Motor neuron (in vitro differentiated cells): ENCODE data around the gene CYLD. TPM values are rescaled to one million over a fixed set of nuclear protein-coding genes. Genes with fewer than 3 reads are reported as not detected.

Experiments
- ATAC-seq, 8 experiments: fragments of 200-7000 bp; cut with Tn5 transposase; replicated peaks in 6 of 8; 2 replicates each; pipeline ENCODE4 v1.8.0; 2021; ENCODE audit warnings: mild to moderate bottlenecking in 8 of 8, moderate library complexity in 8 of 8
- H3K27ac ChIP-seq, 2 donors: fragments of 250-450 bp; sonication (Bioruptor Pico); 2 replicates each; pipeline ENCODE4 v1.9.0; 2021; ENCODE audit warnings: antibody characterized with exemption in 2 of 2, mild to moderate bottlenecking in 2 of 2, moderate library complexity in 1 of 2
- H3K4me1 ChIP-seq, 2 donors: fragments of 250-450 bp; sonication (Bioruptor Pico); replicated peaks in 1 of 2; 2 replicates each; pipeline ENCODE4 v1.6.1; 2021; ENCODE audit warnings: antibody characterized with exemption in 2 of 2, mild to moderate bottlenecking in 2 of 2, moderate library complexity in 1 of 2
- H3K4me3 ChIP-seq, 5 donors: fragments of 250-450 bp; sonication (Bioruptor Pico); 2 replicates each; pipeline ENCODE4 v1.9.0; 2021; ENCODE audit warnings: antibody characterized with exemption in 5 of 5, mild to moderate bottlenecking in 5 of 5, moderate library complexity in 4 of 5
- WGBS, 10 experiments: fragments of 450-650 bp; shearing (Covaris generic); methylation state at CpG; one replicate each; pipeline ENCODE4 v1.0.0; 2022; 5-methylcytosine and 5-hydroxymethylcytosine counted together
- in situ Hi-C, 9 experiments: fragments of 400-800 bp; cut with MboI; loops; one replicate each; pipeline ENCODE4 v1.15.0; 2021; ENCODE audit warnings: low sequenced_read_pairs in 9 of 9, low pct_unique_long_range_greater_than_20kb in 2 of 9; ENCODE audit not compliant: unreplicated experiment in 9 of 9
- total RNA-seq, 8 experiments: library from RNA; unstranded; fragments of 300-600 nt; gene quantifications; 2 replicates each; pipeline versions ENCODE4 v1.2.3 to v1.2.4, GENCODE V29; 2022

The CYLD gene
- total RNA-seq, 8 experiments from 2014 or later = 13.4 to 29.7 (median 21.6) TPM

DNA sequence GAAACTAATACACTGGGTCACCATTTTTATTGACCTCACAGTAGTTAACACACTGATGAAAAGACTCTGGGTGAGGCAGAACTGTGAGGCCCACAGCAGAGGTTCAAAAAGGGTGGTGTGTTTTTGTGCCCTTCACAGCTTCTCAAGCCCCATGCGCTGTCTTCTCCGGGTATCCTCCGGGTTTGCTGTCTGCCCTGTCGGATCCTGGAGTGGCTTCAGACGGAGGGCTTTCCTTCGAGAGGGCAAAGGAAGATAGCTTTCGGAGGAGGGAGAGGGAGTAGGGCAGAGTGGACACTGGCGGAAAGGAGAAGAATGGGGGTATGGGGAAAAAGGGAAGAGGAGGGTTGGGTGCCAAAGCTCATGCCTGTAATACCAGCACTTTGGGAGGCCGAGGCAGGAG lies 80.8 kb downstream of the CYLD start:
- H3K4me1 ChIP-seq = no peaks in the 10 kb centered on the region
- in situ Hi-C loops = loop anchor here in 1 of 9 experiments (25.0 kb wide), 1 partner anchor 460 kb away; the partner anchor contains the start of gene BRD7
- no peak for ATAC-seq
- WGBS, 10 experiments = 50 to 100% (median 69%) methylated on average over 3 to 9 of the region's 9 CpGs; no CpG with 5 or more reads in 3 of the 10 experiments
- H3K27ac ChIP-seq = no peak overlapping the region
- no peak overlapping the region for H3K4me3 ChIP-seq

DNA sequence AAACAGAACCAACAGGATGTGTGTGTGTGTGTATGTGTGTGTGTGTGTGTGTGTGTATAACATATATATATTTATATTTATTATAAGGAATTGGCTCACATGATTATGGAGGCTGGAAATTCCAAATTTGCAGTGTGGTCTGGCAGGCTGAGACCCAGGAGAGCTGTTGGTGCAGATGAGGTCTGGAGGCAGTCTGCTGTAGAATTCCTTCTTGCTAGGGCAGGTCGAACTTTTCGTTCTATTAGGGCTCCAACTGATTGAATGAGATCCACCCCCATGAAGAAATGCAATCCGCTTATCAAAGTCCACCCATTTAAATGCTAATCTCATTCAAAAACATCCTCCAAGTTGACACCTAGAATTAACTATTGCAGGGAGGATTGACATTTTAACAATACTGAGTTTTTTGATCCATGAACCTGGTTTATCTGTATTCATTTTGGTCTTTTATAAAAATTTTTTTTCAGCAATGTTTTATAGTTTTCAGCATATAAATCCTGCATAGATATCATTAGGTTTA lies 85.0 kb downstream of the CYLD start:
- in situ Hi-C loops = no loop called here
- Histone ChIP-seq H3K27ac (no peak overlapping the region), H3K4me1 (peaks cover 0 to 4% of the 10 kb centered on the region in 2 donors), H3K4me3 (no peak overlapping the region)
- WGBS, 10 experiments = 17 to 89% (median 70%) methylated on average over 1 to 3 of the region's 3 CpGs
- ATAC-seq = no peak

DNA sequence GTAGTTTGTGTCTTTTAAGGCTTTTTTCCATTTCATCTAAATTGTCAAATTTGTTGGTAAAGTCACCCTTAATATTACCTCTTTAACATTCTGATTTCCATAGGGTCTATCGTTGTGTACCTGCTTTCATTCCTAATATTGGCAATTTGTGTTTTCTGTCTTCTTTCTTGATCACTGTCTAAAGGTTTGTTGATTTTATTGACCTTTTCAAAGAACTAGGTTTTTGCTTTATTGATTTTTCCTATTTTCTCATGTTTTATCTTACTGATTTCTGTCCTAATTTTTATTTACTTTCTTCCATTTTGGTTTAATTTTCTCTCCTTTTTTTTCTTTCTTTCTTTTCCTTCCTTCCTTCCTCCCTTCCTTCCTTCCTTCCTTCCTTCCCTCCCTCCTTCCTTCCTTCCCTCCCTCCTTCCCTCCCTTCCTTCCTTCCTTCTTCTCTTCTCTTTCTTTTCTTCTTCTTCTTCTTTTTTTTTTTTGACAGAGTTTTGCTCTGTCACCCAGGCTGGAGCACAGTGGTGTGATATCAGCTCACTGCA lies 86.3 kb downstream of the CYLD start:
- no peak overlapping the region for H3K27ac ChIP-seq
- no peak for ATAC-seq
- H3K4me1 ChIP-seq = peaks cover 0 to 6% of the 10 kb centered on the region in 2 donors
- in situ Hi-C loops = no loop called here
- H3K4me3 ChIP-seq = no peak overlapping the region
- WGBS, 10 experiments = 22 to 100% (median 90%) methylated on average over 1 of the region's 1 CpG; no CpG with 5 or more reads in 1 of the 10 experiments

DNA sequence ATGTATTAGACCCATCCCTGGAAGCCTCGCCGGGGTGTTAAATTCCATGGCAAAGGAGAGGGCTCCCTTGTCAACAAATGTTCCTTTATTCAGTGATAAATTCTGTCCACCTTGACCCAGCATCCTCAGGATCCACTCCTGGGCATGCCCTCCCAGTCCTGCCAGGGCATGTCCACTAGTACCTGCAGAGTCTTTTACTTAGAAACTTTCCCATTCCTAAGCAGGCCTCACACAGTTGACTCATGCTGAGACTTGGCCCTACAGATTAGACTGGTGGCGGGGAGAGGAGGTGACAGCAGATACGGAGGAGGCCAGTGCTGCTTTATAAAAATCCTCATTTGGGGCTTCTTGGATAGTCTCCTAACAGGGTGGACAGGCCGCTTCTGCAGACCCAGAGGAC lies 88.8 kb downstream of the CYLD start:
- ATAC-seq = peak in 1 of 8 experiments; percentile 22
- Histone ChIP-seq H3K27ac (no peak overlapping the region), H3K4me3 (no peak overlapping the region), H3K4me1 (peaks cover 0 to 9% of the 10 kb centered on the region in 2 donors)
- 9 to 94% (median 94%) methylated on average over 2 to 5 of the region's 5 CpGs; no CpG with 5 or more reads in 7 of the 10 experiments for WGBS, 10 experiments
- in situ Hi-C loops = no loop called here

DNA sequence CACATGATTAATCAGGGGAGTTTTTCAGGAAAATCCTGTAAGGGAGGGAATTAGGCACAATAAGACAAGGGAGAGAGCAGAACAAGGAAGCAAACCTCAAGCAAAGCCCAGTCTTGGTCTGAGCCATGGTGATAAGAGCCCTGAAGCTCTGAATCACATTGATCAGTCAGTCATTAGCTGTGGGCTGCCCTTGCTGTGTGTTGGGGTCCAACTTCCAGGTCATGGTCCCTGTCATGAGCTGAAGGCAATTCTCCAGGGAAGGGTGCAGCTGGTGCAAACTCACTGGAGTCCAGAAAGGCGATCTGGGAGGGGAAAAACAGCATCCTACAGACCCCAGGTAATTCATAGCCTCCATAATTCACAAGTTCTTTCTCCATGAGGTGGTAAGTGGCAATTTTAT lies 89.9 kb downstream of the CYLD start:
- Histone ChIP-seq H3K27ac (no peak overlapping the region), H3K4me3 (no peak overlapping the region), H3K4me1 (peaks cover 7 to 17% of the 10 kb centered on the region in 2 donors)
- in situ Hi-C loops = no loop called here
- no peak for ATAC-seq
- WGBS, 10 experiments = 0 to 100% (median 77%) methylated on average over 1 of the region's 1 CpG; no CpG with 5 or more reads in 4 of the 10 experiments

DNA sequence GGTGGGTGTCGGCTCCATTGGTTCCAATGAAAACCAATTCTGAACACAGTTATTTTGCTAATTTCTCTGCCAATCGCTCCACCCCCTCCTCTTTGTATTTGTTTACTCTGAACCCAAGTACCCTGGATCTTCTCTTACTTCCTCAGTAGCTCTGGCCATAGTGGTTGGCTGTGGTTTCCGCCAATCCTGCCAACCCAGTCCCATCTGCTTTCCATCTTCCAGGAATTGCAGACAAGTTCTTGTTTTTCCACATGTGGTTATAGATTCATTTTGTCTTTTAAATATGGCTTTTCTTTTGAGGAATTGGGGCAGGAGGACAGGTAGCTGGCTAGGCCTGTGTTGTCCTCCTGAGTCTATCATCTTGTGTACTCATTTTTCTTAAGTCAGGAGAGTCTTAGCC lies 92.0 kb downstream of the CYLD start:
- no peak overlapping the region for H3K4me3 ChIP-seq
- no peak overlapping the region for H3K27ac ChIP-seq
- no peak for ATAC-seq
- H3K4me1 ChIP-seq = peaks cover 13 to 24% of the 10 kb centered on the region in 2 donors
- in situ Hi-C loops = no loop called here
- 0 to 100% (median 94%) methylated on average over 1 to 3 of the region's 3 CpGs; no CpG with 5 or more reads in 1 of the 10 experiments for WGBS, 10 experiments

DNA sequence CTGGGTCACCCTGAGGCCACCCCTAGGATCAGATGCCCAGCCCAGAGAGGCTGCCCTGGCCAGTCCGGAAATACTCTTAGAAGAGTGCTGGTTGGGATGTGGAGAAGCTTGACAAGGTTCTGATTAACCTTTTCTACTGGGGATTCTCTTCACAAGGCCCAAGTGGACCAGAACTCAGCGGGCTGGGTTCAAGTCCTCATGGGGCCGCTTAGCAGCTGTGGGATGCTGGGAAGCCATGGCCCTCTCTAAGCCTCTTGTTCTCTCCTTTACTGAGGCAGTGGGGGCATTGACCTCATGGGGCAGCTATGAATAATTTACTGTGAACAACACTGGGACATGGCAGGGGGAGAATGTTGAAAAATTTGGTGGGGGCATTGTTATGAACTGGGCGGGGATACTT lies 92.8 kb downstream of the CYLD start:
- peaks cover 13 to 24% of the 10 kb centered on the region in 2 donors for H3K4me1 ChIP-seq
- ATAC-seq = no peak
- no peak overlapping the region for H3K4me3 ChIP-seq
- no peak overlapping the region for H3K27ac ChIP-seq
- in situ Hi-C loops = no loop called here
- WGBS, 10 experiments = 67 to 100% (median 86%) methylated on average over 1 to 4 of the region's 4 CpGs; no CpG with 5 or more reads in 5 of the 10 experiments

DNA sequence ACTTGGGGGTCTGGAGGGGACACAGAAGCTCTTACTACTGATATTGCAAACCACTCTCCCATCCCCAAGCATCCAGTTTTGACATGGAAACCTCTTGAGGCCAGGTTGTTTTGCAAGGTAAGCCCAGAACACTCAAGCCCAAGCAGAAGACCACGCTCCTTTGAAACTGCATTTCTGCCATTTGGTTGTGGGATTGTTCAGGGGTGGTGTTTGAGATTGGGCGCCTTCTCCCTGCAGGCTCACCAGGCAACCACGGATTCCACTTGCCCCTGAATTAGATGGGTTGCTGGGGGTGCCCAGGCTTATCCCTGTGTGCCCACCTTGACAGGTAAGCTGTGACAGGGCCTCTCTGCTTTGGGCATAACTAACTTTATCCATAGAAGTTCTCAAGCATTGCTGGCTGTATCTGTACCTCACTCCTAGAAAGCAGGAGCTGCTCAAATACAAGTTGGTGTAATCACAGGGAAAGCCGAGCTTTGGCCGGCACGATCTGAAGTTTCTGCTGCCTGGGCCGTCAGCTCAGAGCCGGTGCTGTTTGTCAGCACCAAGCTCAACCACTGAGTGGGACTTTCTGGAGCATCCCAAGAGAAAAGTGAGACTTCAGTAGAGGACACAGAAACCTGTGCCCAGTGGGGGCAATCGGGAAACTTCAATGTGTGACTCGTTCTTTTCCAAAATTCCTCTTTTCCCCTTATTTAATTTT lies 93.6 kb downstream of the CYLD start:
- Histone ChIP-seq H3K27ac (no peak overlapping the region), H3K4me1 (peaks cover 13 to 24% of the 10 kb centered on the region in 2 donors), H3K4me3 (no peak overlapping the region)
- ATAC-seq = peak in 4 of 8 experiments; percentile 19 to 48 (median 42)
- WGBS, 10 experiments = 0 to 100% (median 66%) methylated on average over 1 to 10 of the region's 10 CpGs; no CpG with 5 or more reads in 2 of the 10 experiments
- in situ Hi-C loops = no loop called here

DNA sequence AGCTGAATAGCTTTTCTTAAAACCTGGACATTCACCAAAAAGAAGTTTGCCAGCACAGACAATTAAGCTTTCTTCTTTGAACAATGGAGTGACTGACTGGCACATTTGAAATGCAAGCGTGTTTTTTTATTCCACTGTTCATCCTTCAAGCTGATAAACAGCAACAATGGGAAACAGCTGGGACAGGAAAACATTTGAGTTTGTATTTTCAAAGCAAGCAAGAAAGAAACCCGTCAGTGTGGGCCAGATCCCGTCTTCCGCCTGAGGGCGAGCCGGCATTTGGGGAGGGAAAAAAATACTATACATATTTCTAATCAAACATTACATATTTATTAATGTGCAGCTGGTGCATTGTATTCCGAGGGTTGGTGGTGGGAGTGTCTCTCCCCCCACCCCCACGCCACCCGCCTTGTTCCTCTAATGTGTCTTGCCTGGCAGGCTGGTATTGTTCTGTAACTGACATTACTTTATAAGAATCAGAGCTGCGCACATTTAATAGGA lies 94.3 kb downstream of the CYLD start:
- peaks cover 13 to 28% of the 10 kb centered on the region in 2 donors for H3K4me1 ChIP-seq
- ATAC-seq = peak in 7 of 8 experiments; percentile 16 to 65 (median 54)
- 0 to 50% (median 12%) methylated on average over 1 to 8 of the region's 10 CpGs; no CpG with 5 or more reads in 3 of the 10 experiments for WGBS, 10 experiments
- in situ Hi-C loops = no loop called here
- H3K27ac ChIP-seq = no peak overlapping the region
- no peak overlapping the region for H3K4me3 ChIP-seq

DNA sequence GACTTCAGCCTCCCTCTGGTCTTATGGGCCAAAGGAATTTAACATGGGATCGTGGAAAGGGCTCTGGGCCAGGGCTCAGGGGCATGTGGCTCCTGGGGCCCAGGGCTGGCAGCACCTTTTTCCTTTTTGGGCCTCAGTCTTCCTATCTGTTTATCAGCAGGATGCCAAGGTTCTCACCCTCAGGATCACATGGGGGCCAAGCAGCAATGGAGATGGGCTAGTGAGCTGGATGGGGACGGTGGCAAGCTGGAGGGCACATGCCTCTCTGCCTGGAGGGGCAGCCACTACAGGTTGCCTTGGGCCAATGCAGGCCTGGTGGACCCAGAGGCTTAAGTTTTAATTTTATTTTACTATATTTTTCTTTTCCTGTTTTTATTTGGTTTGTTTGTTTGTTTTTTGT lies 95.4 kb downstream of the CYLD start:
- peaks cover 13 to 28% of the 10 kb centered on the region in 2 donors for H3K4me1 ChIP-seq
- in situ Hi-C loops = no loop called here
- no peak for ATAC-seq
- WGBS, 10 experiments = 17 to 100% (median 85%) methylated on average over 1 to 2 of the region's 2 CpGs; no CpG with 5 or more reads in 6 of the 10 experiments
- no peak overlapping the region for H3K4me3 ChIP-seq
- no peak overlapping the region for H3K27ac ChIP-seq

DNA sequence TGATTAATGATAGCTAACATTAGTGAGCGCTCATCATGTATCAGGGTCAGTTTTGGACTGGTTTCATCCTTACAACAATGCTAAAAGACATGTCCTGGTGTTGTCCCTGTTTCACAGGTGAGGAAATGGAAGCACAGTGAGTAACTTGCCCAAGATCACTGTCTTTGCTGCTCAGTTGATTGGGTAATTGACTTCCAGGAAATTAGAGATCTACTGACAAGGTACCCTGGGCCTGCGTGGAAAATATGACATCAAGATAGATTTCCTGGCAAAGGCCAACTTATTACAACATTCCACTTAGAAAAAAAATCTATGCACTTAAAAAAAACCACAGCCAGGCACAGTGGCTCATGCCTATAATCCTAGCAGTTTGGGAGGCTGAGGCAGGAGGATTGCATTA lies 96.3 kb downstream of the CYLD start:
- WGBS, 10 experiments = 53 to 100% (median 86%) methylated on average over 1 to 2 of the region's 2 CpGs; no CpG with 5 or more reads in 3 of the 10 experiments
- no peak for ATAC-seq
- in situ Hi-C loops = no loop called here
- no peak overlapping the region for H3K4me3 ChIP-seq
- H3K27ac ChIP-seq = no peak overlapping the region
- peaks cover 13 to 28% of the 10 kb centered on the region in 2 donors for H3K4me1 ChIP-seq

DNA sequence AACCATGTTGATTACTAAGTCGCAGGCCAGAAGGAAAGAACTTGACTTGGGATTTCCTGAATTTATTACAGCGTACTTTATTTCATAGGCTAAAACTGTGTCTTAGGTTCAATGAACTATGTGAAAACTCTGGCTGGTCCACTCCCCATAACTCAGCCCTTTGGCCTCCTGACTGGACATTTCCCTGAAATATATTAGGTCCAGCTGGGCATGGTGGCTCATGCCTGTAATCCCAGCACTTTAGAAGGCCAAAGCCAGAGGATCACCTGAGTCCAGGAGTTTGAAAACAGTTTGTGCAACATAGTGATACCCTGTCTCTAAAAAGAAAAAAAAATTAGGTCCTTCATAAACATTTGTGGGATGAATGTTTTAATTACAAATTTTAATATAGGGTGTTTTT lies 97.0 kb downstream of the CYLD start:
- Histone ChIP-seq H3K27ac (no peak overlapping the region), H3K4me1 (peaks cover 13 to 28% of the 10 kb centered on the region in 2 donors), H3K4me3 (no peak overlapping the region)
- in situ Hi-C loops = no loop called here
- ATAC-seq = no peak
- WGBS, 10 experiments = 69 to 100% (median 90%) methylated on average over 1 to 2 of the region's 2 CpGs; no CpG with 5 or more reads in 4 of the 10 experiments

DNA sequence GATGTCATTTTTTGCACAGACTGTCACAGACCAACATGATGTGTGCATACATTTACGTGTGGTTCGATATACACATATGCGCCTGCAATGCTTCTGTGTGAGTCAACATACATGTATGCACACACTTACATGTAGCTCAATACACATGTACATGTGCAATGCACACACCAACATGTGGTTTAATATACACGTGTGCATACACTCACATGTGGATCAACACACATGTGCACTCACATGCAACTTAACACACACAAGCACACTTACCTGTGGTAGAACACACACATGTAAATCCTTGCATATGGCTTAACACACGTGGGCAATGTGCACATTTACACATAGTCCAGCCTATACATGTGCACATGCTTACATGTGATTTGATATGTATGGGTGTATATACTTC lies 97.5 kb downstream of the CYLD start:
- WGBS, 10 experiments = 52 to 100% (median 80%) methylated on average over 2 to 5 of the region's 5 CpGs; no CpG with 5 or more reads in 1 of the 10 experiments

More for the DNA sequence above, 97.5 kb downstream of the CYLD start:
- in situ Hi-C loops = no loop called here
- H3K27ac ChIP-seq = no peak overlapping the region
- no peak overlapping the region for H3K4me3 ChIP-seq
- H3K4me1 ChIP-seq = peaks cover 13 to 28% of the 10 kb centered on the region in 2 donors
- ATAC-seq = peak in 1 of 8 experiments; percentile 43
